ENCODE measurements around the gene MAPK12. TPM values are rescaled to one million over a fixed set of nuclear protein-coding genes. Genes with fewer than 3 reads are reported as not detected.

The MAPK12 gene
- total and polyA plus RNA-seq, 9 of the 15 experiments (the other 6 are each of a cell fraction or from before 2014, with no cell fraction given), result 0.79 to 71.5 (median 32.8) TPM

DNA sequence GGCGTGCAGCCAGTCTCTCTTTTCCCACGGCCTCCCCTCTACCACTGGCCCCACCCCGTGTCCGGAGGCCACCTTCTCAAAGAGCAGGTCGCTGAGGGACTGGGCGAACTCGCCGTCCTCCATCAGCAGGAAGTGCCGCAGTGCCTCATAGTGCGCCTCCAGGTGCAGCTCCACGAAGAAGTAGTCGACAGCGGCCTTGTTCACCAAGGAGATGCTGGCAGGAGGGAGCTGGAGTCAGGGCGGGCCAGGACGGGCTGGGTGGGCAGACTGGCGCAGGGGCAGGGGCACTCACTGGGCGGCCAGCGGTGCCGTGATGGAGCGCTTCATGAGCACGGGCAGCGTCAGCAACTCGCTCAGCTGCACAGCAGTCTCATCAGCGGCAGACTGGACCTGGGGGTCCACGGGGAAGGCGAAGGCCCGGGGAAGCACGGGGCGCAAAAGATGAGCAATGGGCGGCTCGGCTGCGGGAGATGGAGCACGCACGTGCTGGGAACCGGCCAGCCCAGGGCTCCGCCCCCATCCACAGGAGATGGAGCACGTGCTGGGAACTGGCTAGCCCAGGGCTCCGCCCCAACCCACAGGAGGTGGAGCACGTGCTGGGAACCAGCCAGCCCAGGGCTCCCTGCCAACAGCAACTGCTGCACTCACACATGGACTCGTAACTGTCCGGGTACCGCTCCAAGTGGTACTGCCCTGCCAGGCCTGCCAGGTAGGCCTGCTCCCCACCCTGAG, 42.3 kb downstream of the MAPK12 start (continued):
- TF ChIP-seq GABPB2 (CRISPR knock-in tag; conservative IDR thresholded peaks at IDR 0.05) (no peak), PTTG1 (tag; IDR thresholded peaks at IDR 0.05; ENCODE audit: low read depth) (no peak), DPF2 (IDR thresholded peaks at IDR 0.05) (no peak), COPS2 (conservative IDR thresholded peaks at IDR 0.05) (no peak), E2F3 (CRISPR knock-in tag; IDR thresholded peaks at IDR 0.05) (no peak)
- TF ChIP-seq, protein P1, sequence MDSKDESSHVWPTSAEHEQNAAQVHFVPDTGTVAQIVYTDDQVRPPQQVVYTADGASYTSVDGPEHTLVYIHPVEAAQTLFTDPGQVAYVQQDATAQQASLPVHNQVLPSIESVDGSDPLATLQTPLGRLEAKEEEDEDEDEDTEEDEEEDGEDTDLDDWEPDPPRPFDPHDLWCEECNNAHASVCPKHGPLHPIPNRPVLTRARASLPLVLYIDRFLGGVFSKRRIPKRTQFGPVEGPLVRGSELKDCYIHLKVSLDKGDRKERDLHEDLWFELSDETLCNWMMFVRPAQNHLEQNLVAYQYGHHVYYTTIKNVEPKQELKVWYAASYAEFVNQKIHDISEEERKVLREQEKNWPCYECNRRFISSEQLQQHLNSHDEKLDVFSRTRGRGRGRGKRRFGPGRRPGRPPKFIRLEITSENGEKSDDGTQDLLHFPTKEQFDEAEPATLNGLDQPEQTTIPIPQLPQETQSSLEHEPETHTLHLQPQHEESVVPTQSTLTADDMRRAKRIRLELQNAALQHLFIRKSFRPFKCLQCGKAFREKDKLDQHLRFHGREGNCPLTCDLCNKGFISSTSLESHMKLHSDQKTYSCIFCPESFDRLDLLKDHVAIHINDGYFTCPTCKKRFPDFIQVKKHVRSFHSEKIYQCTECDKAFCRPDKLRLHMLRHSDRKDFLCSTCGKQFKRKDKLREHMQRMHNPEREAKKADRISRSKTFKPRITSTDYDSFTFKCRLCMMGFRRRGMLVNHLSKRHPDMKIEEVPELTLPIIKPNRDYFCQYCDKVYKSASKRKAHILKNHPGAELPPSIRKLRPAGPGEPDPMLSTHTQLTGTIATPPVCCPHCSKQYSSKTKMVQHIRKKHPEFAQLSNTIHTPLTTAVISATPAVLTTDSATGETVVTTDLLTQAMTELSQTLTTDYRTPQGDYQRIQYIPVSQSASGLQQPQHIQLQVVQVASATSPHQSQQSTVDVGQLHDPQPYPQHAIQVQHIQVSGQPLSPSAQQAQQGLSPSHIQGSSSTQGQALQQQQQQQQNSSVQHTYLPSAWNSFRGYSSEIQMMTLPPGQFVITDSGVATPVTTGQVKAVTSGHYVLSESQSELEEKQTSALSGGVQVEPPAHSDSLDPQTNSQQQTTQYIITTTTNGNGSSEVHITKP (IDR thresholded peaks at IDR 0.05; ENCODE audit: partially characterized antibody), result no peak
- TF ChIP-seq, protein P2, sequence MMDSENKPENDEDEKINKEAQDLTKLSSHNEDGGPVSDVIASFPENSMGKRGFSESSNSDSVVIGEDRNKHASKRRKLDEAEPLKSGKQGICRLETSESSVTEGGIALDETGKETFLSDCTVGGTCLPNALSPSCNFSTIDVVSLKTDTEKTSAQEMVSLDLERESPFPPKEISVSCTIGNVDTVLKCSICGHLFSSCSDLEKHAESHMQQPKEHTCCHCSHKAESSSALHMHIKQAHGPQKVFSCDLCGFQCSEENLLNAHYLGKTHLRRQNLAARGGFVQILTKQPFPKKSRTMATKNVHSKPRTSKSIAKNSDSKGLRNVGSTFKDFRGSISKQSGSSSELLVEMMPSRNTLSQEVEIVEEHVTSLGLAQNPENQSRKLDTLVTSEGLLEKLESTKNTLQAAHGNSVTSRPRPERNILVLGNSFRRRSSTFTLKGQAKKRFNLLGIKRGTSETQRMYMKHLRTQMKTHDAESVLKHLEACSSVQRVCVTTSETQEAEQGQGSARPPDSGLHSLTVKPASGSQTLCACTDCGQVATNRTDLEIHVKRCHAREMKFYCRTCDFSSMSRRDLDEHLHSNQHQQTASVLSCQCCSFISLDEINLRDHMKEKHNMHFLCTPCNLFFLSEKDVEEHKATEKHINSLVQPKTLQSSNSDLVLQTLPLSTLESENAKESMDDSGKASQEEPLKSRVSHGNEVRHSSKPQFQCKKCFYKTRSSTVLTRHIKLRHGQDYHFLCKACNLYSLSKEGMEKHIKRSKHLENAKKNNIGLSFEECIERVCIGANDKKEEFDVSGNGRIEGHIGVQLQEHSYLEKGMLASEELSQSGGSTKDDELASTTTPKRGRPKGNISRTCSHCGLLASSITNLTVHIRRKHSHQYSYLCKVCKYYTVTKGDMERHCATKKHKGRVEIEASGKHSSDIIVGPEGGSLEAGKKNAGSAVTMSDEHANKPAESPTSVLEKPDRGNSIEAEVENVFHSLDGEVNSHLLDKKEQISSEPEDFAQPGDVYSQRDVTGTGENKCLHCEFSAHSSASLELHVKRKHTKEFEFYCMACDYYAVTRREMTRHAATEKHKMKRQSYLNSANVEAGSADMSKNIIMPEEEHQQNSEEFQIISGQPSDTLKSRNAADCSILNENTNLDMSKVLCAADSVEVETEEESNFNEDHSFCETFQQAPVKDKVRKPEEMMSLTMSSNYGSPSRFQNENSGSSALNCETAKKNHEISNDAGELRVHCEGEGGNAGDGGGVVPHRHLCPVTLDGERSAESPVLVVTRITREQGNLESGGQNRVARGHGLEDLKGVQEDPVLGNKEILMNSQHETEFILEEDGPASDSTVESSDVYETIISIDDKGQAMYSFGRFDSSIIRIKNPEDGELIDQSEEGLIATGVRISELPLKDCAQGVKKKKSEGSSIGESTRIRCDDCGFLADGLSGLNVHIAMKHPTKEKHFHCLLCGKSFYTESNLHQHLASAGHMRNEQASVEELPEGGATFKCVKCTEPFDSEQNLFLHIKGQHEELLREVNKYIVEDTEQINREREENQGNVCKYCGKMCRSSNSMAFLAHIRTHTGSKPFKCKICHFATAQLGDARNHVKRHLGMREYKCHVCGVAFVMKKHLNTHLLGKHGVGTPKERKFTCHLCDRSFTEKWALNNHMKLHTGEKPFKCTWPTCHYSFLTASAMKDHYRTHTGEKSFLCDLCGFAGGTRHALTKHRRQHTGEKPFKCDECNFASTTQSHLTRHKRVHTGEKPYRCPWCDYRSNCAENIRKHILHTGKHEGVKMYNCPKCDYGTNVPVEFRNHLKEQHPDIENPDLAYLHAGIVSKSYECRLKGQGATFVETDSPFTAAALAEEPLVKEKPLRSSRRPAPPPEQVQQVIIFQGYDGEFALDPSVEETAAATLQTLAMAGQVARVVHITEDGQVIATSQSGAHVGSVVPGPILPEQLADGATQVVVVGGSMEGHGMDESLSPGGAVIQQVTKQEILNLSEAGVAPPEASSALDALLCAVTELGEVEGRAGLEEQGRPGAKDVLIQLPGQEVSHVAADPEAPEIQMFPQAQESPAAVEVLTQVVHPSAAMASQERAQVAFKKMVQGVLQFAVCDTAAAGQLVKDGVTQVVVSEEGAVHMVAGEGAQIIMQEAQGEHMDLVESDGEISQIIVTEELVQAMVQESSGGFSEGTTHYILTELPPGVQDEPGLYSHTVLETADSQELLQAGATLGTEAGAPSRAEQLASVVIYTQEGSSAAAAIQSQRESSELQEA (IDR thresholded peaks at IDR 0.05; ENCODE audit: low read depth), result no peak
- TF ChIP-seq, protein P3, sequence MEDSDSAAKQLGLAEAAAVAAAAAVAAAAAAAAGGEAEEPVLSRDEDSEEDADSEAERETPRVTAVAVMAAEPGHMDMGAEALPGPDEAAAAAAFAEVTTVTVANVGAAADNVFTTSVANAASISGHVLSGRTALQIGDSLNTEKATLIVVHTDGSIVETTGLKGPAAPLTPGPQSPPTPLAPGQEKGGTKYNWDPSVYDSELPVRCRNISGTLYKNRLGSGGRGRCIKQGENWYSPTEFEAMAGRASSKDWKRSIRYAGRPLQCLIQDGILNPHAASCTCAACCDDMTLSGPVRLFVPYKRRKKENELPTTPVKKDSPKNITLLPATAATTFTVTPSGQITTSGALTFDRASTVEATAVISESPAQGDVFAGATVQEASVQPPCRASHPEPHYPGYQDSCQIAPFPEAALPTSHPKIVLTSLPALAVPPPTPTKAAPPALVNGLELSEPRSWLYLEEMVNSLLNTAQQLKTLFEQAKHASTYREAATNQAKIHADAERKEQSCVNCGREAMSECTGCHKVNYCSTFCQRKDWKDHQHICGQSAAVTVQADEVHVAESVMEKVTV (CRISPR knock-in tag; IDR thresholded peaks at IDR 0.05), result no peak
